Cardiac fibroblast (primary cell): ENCODE measurements around the gene PAQR6.

Experiments used
- DNase-seq, 2 donors: peaks; one replicate each; pipeline versions ENCODE4 v3.0.0 to v3.0.0-alpha.2; 2010; ENCODE audit warnings: low read depth in 2 of 2
- H3K4me3 ChIP-seq, 2 donors: replicated peaks in 1 of 2; 1 replicate in 1 of 2; 2 replicates in 1 of 2; pipeline ENCODE4 v1.5.1; 2011; ENCODE audit warnings: low read depth in 2 of 2, low read length in 2 of 2, mild to moderate bottlenecking in 2 of 2, moderate library complexity in 1 of 2
- CTCF ChIP-seq: IDR thresholded peaks from one replicate; pipeline ENCODE4 v1.5.1; 2011; ENCODE audit warnings: low read depth, mild to moderate bottlenecking, low read length, inconsistent platforms

Gene PAQR6

GRCh38 chr1:156281693-156282478 lies 34.0 kb upstream of the PAQR6 start:
- no peak for TF ChIP-seq CTCF

GRCh38 chr1:156281281-156281680 lies 33.4 kb upstream of the PAQR6 start:
- TF ChIP-seq CTCF, result peak; percentile 9
- peak overlapping the region; percentile 87 to 90 for H3K4me3 ChIP-seq
- peak; percentile 61 for DNase-seq

More at GRCh38 chr1:156281693-156282478, 34.0 kb upstream of the PAQR6 start:
- DNase-seq, result peak; percentile 25 to 28
- H3K4me3 ChIP-seq, result peak overlapping the region; percentile 87 to 90

DNA sequence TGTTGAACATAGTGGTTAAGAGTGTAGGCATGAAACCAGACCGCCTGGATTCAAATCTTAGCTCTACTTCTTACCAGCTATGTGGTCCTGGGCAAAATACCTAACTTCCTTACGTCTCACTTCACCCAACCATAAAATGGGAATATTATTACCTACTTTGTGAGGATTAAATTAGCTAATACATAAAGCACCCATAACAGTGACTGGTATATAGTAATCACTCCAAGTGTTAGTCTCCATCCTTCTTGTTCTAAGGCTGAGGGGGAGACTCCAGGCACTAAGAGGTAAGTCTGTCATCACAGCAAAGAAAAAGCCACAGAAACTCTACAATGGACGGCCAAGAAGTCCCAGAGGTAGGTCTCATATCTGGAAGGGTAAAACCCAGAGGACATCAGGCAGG lies 32.0 kb upstream of the PAQR6 start:
- no peak overlapping the region for H3K4me3 ChIP-seq
- no peak for TF ChIP-seq CTCF
- no peak for DNase-seq

DNA sequence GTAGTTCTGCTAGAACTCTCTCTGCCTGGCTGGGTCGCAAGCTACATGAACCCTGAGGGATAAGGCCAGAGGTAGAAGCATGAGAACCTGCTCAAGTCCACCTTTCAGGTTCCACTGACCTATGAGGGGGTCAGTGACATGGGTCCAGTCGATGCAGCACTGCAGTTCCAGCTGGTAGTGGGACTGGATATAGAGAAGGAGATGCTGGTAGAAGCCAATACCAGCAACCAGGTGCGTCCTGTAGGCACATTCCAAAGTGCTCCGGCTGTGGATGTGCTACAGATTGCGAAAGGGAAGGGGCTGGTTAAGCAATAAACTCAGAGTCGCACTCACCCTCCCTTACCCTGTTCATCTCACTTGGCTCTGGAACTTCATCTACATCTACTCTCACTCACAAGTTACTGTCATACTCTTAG lies 29.1 kb upstream of the PAQR6 start:
- DNase-seq, result peak; percentile 49 to 57
- H3K4me3 ChIP-seq, result no peak overlapping the region
- no peak for TF ChIP-seq CTCF

GRCh38 chr1:156276532-156276931 lies 28.7 kb upstream of the PAQR6 start:
- TF ChIP-seq CTCF, result no peak
- DNase-seq, result peak in 1 of 2 donors; percentile 71
- H3K4me3 ChIP-seq, result no peak overlapping the region

DNA sequence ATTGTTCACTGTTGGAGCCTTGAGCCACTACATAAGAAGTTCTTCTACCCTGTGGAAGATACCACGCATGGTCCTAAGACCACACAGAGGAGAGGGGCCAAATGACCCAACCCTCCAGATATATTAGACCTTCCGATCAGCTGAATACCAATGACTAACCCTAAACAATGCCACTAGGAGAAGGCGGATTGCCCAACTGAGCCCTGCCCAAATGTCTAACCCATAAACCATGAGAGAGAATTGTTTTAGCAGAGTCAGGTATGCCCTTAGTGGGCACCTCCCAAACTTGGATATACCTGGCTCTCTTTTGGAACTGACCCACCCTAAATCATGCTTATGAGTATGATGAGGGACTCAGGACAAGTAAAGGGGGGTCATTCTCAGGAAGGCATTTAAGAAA lies 22.5 kb upstream of the PAQR6 start:
- no peak for TF ChIP-seq CTCF
- no peak for DNase-seq
- H3K4me3 ChIP-seq, result no peak overlapping the region
